HG03575 (cell line): ENCODE results near the gene LMTK3.
"Not testable (repeated sequence)": the region's sequence is repeated elsewhere in the genome, so short reads cannot be mapped to it uniquely, and the experiment has no call there.

Experiments used
- ATAC-seq: cut with Tn5 transposase; IDR thresholded peaks from one replicate; pipeline ENCODE4 v1.9.1; 2021; ENCODE audit not compliant: unreplicated experiment, insufficient number of reproducible peaks, low FRiP score; ENCODE audit errors: extremely low read depth

The LMTK3 gene

DNA sequence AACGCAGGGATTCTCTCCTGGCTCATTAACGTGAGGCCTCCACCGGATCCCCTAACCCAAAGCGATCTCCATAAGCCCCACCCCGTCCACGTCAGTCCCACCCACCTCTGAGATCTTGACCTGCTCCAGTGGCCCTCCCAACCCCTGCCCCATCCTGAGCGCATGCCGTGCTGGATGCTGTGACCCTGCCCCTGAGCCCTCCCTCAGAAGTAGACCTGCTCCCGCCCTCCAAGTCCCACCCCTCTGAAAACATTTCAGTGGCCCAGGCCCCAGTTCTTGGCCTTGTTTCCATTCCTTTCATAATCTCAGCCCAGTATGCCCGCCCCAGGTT lies 19.9 kb downstream of the LMTK3 start:
- no peak for ATAC-seq

DNA sequence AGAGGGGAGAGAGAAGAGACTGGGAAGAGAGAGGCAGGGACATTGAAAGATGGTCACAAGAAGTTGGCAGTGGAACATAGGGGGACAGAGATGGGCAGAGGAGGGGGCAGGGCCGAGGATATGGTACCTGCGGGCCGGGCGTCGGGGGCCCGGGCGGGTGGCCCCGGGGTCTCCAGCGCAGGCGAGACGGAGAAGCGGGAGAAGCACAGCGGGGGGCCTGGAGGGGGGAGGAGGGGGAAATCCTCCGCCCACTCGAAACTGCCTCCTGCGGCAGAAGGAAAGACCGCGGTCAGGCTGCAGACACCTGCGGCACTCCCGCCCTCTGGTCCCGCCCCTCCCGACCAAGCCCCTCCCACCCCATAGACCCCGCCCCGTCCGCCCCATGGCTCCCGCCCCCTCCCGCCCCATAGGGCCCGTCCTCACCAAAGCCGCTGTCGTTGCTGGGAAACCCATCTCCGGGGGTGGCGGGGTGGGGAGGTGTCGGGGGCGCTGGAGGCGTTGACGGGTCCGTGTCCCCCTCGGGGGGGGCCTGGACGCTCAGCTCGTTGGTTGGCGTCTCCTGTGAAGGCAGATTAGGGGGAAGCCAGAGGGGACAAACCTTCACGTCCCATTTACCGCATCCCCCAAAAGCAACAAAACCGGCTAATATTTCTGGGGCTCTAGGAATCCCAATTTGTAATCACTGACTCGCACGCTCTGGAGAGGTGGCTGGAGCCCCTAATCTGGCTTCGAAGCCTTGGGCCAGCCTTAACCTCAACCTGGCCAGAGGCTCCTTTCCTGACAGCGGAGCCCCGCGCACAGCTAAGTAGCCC lies 20.4 kb downstream of the LMTK3 start:
- no peak for ATAC-seq

DNA sequence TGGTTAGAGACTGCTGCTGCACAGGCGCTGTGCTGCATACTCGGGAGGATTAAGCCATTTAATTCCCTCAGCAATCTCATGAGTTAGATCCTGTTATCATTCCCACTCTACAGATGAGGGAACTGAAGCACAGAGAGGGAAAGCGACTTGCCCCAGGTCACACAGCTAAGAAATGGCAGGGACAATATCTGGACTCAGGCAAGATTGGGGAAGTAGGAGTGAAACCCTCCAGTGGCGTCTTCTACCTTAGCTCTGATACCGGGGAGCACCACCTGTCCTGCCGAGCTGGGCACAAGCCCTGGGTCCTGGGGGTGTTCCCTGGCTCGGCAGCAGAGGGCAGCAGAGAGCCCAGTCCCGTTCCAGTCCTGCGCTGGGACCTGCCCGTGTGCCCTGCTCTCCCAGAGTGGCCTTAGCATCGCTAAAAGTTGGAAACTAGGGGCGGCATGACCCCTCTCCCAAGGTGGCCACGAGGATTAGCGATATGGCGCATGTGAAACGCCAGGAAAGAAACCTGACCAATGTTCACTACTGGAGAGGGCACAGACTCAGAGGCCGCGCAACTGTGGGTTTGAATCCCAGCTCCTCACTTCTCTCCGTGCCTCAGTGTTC lies 21.9 kb downstream of the LMTK3 start:
- ATAC-seq, result no peak

DNA sequence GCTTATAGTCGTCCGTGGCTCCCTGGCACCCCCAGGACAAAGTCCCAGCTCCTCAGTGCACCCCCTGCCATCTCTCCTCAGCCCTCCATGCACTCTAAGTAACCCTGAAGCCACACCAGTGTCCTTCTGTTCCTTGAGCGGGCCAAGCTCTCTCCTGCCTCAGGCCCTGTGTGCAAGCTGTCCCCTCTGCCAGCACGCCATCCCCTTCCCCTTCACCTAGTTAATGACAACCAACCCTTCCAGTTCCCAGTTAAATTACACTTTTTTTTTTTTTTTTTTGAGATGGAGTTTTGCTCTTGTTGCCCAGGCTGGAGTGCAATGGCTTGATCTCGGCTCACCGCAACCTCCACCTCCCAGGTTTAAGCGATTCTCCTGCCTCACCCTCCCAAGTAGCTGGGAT lies 23.2 kb downstream of the LMTK3 start:
- ATAC-seq, result not testable (repeated sequence)

DNA sequence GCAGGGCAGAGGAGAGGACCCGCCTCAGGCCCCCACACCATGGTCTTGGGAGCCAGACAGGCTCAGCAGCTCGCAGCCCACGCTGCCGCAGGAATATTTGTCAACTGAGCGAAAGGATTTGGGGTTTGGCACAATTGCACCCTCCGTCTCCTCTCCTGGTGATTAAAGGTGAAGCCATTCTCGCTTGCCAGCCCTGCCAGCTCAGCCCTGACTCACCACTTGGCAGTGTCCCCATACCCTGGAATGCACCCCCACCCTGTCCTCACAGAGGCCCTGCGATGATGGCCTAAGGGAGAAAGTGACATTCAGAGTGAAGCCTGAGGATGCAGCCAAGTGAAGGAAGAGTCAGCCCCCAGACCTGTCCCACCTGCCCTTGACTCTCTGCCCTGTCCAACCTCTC lies 23.7 kb downstream of the LMTK3 start:
- ATAC-seq, result no peak

DNA sequence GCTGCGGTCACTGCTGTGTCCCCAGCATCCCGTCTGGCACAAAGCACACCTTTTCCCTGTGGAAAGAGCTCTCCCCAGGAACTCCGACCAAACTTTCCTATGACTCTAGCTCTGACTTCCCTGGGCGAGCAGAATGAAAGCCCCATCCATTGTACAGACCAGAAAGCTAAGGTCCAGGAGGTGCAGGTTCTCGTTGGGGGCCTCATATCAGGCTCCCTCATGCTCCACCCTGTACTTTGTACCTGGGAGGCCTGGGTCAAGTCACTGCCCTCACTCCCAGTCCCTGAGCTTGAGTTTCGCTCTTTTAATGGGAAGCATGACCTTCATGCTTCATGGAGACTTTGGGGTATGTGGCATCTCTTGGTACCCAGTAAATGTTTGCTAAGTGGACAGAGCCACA lies 24.1 kb downstream of the LMTK3 start:
- no peak for ATAC-seq

DNA sequence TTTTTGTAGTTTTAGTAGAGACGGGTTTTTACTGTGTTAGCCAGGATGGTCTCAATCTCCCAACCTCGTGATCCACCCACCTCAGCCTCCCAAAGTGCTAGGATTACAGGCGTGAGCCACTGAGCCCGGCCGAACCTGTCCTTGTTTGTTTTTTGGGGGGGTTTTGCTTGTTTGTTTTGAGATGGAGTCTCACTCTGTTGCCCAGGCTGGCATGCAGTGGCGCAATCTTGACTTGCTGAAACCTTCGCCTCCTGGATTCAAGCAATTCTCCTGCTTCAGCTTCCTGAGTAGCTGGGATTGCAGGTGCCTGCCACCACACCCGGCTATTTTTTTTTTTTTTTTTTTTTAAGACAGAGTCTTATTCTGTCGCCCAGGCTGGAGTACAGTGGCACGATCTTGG lies 24.9 kb downstream of the LMTK3 start:
- not testable (repeated sequence) for ATAC-seq

DNA sequence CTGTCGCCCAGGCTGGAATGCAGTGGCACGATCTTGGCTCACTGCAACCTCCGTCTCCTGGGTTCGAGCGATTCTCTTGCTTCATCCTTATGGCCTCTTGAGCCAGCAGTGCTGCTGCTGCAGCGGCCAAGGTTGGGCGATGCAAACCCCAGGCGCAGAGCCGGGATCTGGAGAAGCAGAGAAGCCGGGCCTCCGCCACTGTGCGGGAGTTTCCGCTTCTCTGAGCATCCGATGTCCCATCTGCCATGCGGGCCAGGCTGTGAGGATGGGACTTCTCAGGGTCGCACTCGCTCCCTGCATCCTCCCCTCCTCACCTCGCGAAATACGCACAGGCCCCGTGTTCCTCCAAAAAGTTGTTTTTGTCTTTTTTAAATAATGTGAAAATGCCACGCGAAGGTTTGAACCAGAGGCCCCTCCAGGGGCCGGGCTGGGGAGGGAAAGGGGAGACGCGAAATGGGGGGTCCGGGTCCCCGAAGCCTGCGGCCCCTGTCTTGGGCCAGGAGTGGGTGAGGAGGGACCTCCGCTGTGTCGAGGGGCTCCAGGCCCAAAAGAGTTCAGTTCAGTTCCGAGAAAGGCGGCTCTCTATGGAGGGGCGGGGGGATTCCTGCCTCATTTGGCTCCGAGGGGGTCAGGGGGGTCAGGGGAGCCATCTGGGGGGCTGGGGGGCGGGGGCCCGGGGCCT lies 26.6 kb downstream of the LMTK3 start:
- no peak for ATAC-seq

DNA sequence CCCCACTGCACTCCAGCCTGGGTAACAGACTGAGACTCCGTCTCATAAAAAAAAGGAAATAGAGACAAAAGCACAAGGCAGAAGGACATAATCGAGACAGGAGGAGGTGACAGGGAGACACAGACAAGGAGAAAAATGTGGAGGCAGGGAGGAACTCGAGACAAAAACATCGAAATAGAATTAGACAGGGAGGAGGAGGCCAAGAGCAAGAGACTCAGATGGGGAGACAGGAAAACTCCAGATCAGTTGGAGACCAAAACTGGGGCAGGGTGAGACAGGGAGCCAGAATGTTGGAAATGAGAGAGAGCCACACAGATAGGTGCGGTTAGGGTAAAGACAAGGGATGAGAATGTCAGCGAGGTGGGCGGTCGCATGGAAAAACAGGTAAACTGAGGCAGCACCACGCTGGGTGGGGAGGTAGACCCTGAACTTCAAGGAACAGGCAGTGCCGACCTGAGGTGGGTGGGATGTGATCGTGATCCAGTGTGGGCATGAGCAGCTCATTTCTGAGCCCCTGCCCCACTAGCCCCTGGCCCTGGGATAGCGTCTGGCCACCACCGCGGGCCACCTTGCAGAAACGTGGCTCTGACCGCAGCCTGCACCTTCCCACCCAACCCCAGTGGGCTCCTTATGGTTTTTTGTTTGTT lies 27.3 kb downstream of the LMTK3 start:
- no peak for ATAC-seq

DNA sequence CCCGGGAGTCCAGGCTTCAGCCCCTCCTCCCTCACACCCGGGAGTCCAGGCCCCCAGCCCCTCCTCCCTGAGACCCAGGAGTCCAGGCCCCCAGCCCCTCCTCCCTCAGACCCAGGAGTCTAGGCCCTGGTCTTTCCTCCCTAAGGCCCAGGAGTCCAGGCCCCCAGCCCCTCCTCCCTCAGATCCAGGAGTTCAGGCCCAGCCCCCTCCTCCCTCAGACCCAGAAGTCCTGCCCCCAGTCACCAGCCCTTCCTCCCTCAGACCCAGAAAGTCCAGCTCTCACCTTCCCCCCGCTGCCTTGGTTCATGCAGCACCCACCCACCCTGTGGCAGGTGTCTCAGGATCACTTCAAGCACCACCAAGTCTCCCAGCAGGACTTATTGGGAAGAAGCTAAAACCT lies 28.3 kb downstream of the LMTK3 start:
- no peak for ATAC-seq

DNA sequence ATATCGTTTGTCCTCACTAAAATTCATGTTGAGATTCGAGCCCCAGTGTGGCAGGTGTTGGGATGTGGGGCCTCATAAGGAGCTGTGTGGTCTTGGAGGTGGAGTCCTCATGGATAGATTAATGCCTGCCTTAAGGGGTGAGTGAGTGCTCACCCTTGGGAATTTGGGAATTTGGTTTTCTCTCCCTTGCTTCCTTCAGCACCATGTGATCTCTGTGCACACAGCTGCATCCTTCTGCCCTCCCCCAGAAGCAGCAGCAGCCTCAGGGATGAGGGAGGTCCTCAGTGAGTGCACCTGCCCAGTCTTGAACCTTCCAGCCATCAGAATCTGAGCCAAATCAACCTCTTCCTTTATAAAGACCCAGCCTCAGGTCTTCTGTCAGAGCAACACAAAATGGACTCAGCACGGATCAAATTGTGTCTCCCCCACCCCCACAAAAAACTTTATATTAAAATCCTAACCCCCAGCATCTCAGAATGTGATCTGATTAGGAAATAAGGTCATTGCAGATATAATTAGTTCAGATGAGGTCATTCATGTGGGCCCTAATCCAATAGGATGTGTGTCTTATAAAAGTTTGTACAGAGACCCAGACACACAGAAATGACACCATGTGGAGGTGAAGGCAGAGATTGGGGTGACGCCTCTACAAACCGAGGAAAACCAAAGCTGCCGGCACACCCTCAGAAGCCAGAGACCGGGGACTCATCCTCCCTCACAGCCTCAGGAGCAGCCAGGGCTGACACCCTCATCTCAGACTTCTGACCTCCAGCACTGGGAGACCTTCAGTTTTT lies 29.6 kb downstream of the LMTK3 start:
- ATAC-seq, result no peak

DNA sequence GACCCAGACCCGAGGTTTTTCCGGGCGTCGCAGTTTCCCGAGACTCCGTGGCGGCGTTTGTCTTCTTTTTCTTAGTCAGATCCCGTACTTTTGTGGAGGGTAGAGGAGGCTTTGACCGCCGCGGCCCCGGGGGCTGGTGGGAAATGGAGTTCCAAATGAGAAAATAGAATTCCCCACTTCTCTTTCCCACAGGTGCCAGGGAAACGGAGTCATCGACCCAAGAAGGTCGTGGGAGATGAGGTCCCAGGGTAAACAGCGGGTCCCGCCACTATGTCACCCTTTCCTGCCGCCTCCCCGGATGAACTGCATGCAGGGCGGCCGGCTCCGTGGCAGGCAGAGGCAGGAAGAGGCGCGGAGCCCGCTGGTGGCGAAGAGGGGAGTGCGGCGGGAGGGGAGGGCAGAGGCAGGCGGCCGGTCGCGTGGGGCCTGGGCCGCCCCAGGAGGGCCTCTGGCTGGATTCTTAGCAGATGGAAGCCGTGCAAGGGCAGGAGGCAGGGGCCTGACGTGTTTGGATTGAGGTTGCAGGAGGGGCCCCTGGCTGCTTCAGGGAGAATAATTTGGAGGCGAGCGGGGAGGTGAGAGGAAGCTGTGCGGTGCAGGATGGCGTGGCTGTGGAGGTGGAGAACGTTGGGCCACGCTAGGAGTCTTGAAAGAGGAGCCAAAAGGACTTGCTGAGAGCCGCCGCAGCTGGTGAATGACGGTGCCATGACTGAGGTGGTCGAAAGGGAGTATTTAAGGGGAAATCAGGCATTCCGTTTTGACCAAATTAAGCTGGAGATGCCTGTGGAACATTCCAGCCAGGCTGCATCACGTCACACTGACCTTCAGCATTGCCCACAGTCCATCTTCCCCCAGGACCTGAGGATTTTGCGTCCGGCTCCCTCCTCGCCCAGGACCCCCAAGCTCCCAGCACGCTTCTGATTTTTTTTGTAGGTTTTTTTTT lies 30.8 kb downstream of the LMTK3 start:
- no peak for ATAC-seq

DNA sequence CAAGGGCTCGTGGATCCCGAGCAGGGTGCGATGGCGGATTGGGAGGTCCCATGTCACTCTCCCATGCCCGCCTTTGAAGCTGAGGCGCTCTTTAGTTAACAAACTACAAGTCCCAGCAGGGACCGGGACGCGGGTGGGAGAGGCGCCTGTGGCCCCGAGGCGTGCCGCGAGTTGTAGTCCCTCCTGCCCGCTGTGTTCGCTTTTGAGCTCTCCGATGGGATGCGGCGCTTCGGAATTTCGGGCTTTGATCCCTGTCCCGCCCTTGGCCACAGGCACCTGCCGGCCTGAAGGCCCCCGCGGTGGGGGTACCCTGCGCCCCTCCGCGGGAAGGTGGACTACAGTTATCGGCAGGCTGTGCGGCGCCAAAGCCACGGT lies 31.5 kb downstream of the LMTK3 start:
- ATAC-seq, result no peak

DNA sequence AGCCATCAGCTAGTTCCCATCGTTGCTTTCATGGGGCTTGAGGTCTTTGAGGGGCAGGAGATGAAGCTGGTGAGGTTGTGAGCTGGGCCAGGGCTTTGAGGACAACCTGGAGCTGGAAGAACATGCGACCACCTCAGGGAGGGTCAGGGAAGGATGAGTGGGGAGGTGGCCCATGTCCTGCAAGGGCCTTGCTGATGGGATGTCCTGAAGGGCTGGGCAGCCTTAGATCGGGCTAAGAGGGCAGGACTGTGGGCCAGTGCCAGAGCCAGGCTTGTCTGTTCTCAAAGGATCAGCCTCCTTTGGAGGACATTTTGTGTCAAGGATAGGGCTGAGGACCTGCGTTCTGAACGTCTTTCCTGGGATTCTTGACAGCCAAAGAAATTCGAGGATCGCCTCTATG lies 31.9 kb downstream of the LMTK3 start:
- no peak for ATAC-seq

DNA sequence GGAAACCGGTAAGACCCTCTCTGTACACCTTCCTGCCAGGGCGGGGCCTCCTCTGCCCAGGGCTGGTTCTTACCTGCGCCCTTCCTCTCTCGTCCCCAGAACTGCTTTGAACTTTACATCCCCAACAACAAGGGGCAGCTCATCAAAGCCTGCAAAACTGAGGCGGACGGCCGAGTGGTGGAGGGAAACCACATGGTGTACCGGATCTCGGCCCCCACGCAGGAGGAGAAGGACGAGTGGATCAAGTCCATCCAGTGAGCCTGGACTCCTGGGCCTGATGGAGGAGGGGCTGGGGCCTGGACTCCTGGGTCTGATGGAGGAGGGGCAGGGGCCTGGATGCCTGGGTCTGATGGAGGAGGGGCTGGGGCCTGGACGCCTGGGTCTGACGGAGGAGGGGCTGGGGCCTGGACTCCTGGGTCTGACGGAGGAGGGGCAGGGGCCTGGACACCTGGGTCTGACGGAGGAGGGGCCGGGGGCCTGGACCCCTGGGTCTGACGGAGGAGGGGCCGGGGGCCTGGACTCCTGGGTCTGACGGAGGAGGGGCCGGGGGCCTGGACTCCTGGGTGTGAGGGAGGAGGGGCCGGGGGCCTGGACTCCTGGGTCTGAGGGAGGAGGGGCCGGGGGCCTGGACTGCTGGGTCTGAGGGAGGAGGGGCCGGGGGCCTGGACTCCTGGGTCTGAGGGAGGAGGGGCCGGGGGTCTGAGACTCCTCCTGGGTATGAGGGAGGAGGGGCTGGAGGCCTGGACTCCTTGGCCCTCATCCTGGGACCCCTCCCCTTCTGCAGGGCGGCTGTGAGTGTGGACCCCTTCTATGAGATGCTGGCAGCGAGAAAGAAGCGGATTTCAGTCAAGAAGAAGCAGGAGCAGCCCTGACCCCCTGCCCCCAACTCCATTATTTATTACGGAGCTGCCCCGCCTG lies 33.0 kb downstream of the LMTK3 start:
- ATAC-seq, result no peak

DNA sequence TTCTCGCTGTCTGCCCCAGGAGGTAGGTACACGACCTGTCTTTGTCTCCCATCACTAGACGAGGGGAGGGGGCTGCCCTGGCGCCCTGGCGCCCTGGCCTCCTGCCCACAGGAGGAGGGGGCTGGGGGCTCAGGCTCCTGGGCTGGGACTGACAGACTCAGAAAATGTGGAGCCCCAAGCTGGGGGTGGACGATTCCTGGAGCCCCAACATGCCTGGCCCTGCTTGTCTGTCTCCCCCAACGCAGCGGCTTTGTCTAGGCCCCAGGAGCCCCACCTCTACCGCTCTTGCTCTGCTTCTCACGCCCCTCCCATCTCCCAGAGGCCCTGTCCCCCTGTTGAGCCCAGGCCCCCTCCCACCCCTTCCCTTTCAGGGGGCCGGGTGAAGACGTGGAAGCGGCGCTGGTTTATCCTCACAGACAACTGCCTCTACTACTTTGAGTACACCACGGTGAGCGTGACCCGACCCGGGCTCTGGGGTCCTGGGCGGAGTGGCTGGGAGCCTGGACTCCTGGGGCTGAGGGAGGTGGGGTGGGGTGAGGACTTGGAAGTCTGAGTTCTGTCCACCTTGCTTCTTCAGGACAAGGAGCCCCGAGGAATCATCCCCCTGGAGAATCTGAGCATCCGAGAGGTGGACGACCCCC lies 33.8 kb downstream of the LMTK3 start:
- no peak for ATAC-seq
